HG03558 (cell line): ENCODE results near the gene SAMD10.
"Not testable (repeated sequence)": the region's sequence is repeated elsewhere in the genome, so short reads cannot be mapped to it uniquely, and the experiment has no call there.

ENCODE experiments used
- ATAC-seq: cut with Tn5 transposase; IDR thresholded peaks from one replicate; pipeline ENCODE4 v1.9.1; 2021; ENCODE audit warnings: moderate number of reproducible peaks; ENCODE audit not compliant: unreplicated experiment; ENCODE audit errors: extremely low read depth

Gene SAMD10

GRCh38 chr20:63943808-63944077 lies 35.7 kb downstream of the SAMD10 start:
- ATAC-seq = no peak

- ATAC-seq = no peak
Measured at GRCh38 chr20:63942969-63943807, 36.3 kb downstream of the SAMD10 start.

- ATAC-seq = no peak
Measured at GRCh38 chr20:63942250-63942951, 37.0 kb downstream of the SAMD10 start.

GRCh38 chr20:63941282-63942081 lies 38.0 kb downstream of the SAMD10 start:
- no peak for ATAC-seq

GRCh38 chr20:63940472-63941266 lies 38.8 kb downstream of the SAMD10 start:
- no peak for ATAC-seq

GRCh38 chr20:63940071-63940471 lies 39.4 kb downstream of the SAMD10 start:
- ATAC-seq = no peak

- ATAC-seq = no peak
Measured at GRCh38 chr20:63939061-63939935, 40.1 kb downstream of the SAMD10 start.

GRCh38 chr20:63937596-63937995 lies 41.8 kb downstream of the SAMD10 start:
- ATAC-seq = no peak

GRCh38 chr20:63935447-63935846 lies 44.0 kb downstream of the SAMD10 start:
- ATAC-seq = no peak

- ATAC-seq = no peak
Measured at GRCh38 chr20:63934271-63935068, 45.0 kb downstream of the SAMD10 start.

- ATAC-seq = no peak
Measured at GRCh38 chr20:63933646-63934045, 45.8 kb downstream of the SAMD10 start.

- ATAC-seq = no peak
Measured at GRCh38 chr20:63932606-63933160, 46.8 kb downstream of the SAMD10 start.

GRCh38 chr20:63931735-63932134 lies 47.7 kb downstream of the SAMD10 start:
- no peak for ATAC-seq

- ATAC-seq = no peak
Measured at GRCh38 chr20:63930971-63931553, 48.4 kb downstream of the SAMD10 start.

- ATAC-seq = not testable (repeated sequence)
Measured at GRCh38 chr20:63929473-63929883, 50.0 kb downstream of the SAMD10 start.

- no peak for ATAC-seq
Measured at GRCh38 chr20:63929071-63929470, 50.4 kb downstream of the SAMD10 start.

- no peak for ATAC-seq
Measured at GRCh38 chr20:63926298-63926697, 53.1 kb downstream of the SAMD10 start.

GRCh38 chr20:63924241-63924640 lies 55.2 kb downstream of the SAMD10 start:
- ATAC-seq = no peak
